Erythroblast (primary cell): ENCODE data around the gene GBX2.

Experiments
- GATA1 ChIP-seq: IDR thresholded peaks from 2 replicates; pipeline ENCODE4 v1.6.1; 2011; ENCODE audit warnings: low read depth, mild to moderate bottlenecking, control low read depth, low read length, moderate library complexity
- POLR2A ChIP-seq: IDR thresholded peaks from 2 replicates; pipeline ENCODE4 v1.6.1; 2011; ENCODE audit warnings: mild to moderate bottlenecking, low read length

DNA sequence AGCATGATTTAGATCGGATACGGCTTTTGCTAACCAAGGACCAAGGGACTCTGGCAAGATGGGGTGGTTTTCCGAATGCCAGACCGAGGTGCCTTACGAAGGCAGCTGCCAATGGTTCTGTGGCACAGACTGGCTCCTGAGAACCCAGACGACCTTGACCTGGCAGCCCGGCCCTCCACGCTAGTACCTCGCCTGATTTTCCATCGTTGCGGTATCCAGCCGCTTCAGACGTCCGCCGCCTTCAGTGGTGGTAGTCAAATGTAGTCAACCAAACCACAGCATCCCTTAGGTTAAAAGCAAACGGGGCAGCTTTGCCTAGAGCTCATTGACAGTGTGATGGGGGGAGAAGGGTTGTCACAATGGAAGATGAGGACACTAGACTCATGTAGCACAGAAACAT lies 42.6 kb downstream of the GBX2 start:
- TF ChIP-seq POLR2A: no peak
- no peak for TF ChIP-seq GATA1
